ENCODE results near the gene SLX1B.
"Not testable (repeated sequence)": the region's sequence is repeated elsewhere in the genome, so short reads cannot be mapped to it uniquely, and the experiment has no call there.

DNA sequence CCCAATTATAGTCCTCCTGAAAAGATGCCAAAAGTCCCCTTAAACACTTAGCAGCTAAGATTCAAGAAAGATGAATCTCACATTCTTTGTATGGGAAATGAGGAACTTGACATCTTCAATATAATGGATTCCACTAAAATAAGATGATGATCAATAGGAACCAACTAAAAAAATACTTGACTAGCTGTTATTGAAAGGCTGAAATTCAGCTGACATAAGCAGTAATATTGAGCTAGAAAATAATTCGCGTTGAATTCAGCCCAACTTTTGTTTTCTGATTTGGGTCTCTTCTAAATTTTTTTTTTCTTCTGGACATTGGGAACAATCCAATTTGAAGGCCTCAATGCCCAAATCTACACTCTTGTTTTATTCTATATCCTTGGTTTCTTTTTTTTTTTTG is 30.7 kb upstream of the SLX1B start:
- TF ChIP-seq EZH2 (IDR thresholded peaks at IDR 0.05); POLR2AphosphoS5 (IDR thresholded peaks at IDR 0.05; ENCODE audit: borderline replicate concordance, low read depth, low read length): not testable (repeated sequence)
